ENCODE results near the gene PAN3. TPM values are rescaled to one million over a fixed set of nuclear protein-coding genes. Genes with fewer than 3 reads are reported as not detected.
A peak's percentile ranks its signal among the peaks of the same experiment; 100 is the strongest.

PAN3 gene
- total and polyA plus RNA-seq, 8 donors, result 12.4 to 26.4 (median 16.3) TPM

DNA sequence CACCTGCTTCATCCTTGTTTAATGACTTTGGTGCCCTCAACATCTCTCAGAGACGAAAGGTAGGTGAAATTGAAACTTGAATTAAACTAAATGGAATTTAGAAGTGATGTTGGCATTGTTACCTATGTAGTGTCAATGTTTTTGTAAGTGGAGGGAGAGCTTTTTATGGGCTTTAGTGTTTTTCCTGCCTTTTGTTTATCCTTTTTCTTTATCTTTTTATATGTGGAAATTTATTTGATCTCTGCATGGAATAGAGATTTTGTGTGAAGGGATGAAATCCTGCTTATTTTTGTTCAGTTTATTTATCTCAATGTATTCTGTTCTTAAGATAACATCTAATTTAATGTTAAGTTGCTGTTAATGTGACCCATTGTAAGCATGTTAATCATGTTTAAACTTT, 39.5 kb downstream of the PAN3 start:
- intact Hi-C loops (cut with DNase I), result no loop called here
- TF ChIP-seq, protein P1, sequence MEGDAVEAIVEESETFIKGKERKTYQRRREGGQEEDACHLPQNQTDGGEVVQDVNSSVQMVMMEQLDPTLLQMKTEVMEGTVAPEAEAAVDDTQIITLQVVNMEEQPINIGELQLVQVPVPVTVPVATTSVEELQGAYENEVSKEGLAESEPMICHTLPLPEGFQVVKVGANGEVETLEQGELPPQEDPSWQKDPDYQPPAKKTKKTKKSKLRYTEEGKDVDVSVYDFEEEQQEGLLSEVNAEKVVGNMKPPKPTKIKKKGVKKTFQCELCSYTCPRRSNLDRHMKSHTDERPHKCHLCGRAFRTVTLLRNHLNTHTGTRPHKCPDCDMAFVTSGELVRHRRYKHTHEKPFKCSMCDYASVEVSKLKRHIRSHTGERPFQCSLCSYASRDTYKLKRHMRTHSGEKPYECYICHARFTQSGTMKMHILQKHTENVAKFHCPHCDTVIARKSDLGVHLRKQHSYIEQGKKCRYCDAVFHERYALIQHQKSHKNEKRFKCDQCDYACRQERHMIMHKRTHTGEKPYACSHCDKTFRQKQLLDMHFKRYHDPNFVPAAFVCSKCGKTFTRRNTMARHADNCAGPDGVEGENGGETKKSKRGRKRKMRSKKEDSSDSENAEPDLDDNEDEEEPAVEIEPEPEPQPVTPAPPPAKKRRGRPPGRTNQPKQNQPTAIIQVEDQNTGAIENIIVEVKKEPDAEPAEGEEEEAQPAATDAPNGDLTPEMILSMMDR (IDR thresholded peaks at IDR 0.05), result no peak
- ATAC-seq (no peak), FAIRE-seq (no peak), DNase-seq (no peak)
- 89 to 91% methylated on average over 1 of the region's 1 CpG for WGBS, 2 donors
- H3K27ac ChIP-seq, result no peak overlapping the region
- no peaks in the 10 kb centered on the region for H3K27me3 ChIP-seq
- H3K36me3 ChIP-seq, result peaks cover 0 to 11% (median 0%) of the 10 kb centered on the region in 3 donors
- H3K4me3 ChIP-seq, result no peak overlapping the region
- peaks cover 0 to 8% (median 4%) of the 10 kb centered on the region in 3 donors for H3K4me1 ChIP-seq
- H3K9me3 ChIP-seq, result no peaks in the 10 kb centered on the region

DNA sequence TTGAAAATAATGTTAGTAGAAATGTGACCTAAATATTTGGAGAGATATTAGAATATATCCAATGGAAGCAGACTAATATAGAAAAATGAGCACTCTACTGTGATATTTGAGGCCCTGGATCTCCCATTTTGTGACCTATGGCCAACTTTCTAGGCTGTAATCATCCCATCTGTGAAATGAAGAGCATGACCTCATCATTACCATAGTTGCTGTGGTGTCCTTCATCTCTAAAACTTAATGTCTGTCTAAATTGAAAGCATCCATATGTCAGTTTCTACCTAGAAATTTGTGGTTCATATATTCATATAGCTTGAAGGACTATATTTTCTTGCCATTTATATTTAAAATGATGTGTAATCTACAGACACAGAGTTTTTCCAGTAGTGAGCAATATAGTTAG, 41.6 kb downstream of the PAN3 start:
- ATAC-seq, result no peak
- intact Hi-C loops (cut with DNase I), result no loop called here
- Histone ChIP-seq H3K36me3 (peaks cover 0 to 11% (median 0%) of the 10 kb centered on the region in 3 donors), H3K27me3 (no peaks in the 10 kb centered on the region), H3K4me1 (peaks cover 0 to 4% (median 3%) of the 10 kb centered on the region in 3 donors), H3K9me3 (no peaks in the 10 kb centered on the region), H3K27ac (no peak overlapping the region), H3K4me3 (no peak overlapping the region)
- no peak for DNase-seq
- FAIRE-seq, result no peak
- TF ChIP-seq, protein P1 (IDR thresholded peaks at IDR 0.05), result no peak

DNA sequence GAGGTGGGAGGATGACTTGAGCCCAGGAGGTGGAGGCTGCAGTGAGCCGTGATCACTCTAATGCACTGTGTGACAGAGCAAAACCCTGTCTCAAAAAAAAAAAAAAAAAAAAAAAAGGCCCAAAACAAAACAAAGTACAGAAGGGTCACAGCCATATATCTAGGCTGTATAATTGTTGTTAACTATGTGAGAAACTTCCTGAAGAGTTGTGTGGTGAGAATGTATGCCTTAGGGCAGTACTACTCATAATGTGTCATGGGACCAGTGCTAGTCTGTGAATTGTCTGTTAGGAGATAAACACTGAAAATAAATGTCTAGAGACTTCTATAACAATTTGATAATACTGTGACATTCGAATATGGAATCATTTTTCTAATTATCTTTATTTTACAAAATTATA, 43.1 kb downstream of the PAN3 start:
- intact Hi-C loops (cut with DNase I), result no loop called here
- Histone ChIP-seq H3K4me3 (no peak overlapping the region), H3K36me3 (peaks cover 0 to 7% (median 0%) of the 10 kb centered on the region in 3 donors), H3K9me3 (no peaks in the 10 kb centered on the region), H3K27me3 (no peaks in the 10 kb centered on the region), H3K4me1 (peaks cover 3 to 7% (median 4%) of the 10 kb centered on the region in 3 donors), H3K27ac (no peak overlapping the region)
- 92 to 93% methylated on average over 2 of the region's 2 CpGs for WGBS, 2 donors
- ATAC-seq (no peak), FAIRE-seq (no peak), DNase-seq (no peak)
- TF ChIP-seq, protein P1 (IDR thresholded peaks at IDR 0.05), result no peak

DNA sequence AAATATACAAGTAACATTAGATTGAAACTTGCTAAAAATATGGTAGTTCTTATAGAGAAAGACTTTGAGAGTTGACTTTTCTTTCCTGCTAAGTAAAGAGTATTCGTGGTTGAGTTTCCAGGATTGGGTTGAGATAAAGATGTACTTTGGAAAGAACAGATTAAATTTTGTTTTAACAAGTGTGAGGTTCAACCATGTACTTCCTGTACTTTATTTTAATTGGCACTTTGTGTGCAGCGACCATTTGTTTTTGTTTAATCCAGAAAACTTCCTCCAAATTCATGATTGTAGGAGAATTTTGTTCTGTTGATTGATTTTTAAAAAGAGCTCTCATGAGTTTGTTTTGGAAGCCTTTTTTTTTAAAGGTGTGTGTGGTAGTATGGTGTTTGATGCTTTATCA, 46.9 kb downstream of the PAN3 start:
- peak in 1 of 4 donors; percentile 56 for ATAC-seq
- Histone ChIP-seq H3K9me3 (no peaks in the 10 kb centered on the region), H3K36me3 (no peaks in the 10 kb centered on the region), H3K27ac (no peak overlapping the region), H3K27me3 (no peaks in the 10 kb centered on the region), H3K4me1 (peaks cover 4 to 15% (median 13%) of the 10 kb centered on the region in 3 donors), H3K4me3 (no peak overlapping the region)
- intact Hi-C loops (cut with DNase I), result no loop called here
- WGBS, 2 donors, result 27 to 29% methylated on average over 2 of the region's 2 CpGs
- peak; percentile 45 for FAIRE-seq
- no peak for DNase-seq
- TF ChIP-seq, protein P1 (IDR thresholded peaks at IDR 0.05), result no peak

DNA sequence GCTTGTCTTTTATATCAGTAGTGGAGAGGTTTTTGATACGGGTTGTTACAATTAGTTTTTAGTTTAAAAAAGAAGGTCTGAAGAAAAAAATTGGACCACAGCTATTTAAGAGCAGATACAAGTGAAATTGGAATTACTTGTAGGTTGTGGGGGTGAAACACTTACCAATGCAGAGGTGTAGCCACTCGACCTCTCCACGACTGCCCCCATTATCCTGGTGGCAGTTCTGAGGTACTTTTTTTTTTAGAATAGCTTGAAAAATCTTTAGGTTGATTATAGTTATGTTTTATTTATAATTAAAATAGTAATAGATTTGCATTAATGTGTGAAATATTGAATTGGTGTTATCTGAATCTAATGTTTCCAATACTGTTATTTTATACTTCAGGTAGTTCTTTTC, 60.7 kb downstream of the PAN3 start:
- ATAC-seq (peak in 1 of 4 donors; percentile 48), FAIRE-seq (no peak), DNase-seq (no peak)
- Histone ChIP-seq H3K4me3 (no peak overlapping the region), H3K4me1 (peaks cover 0 to 12% (median 5%) of the 10 kb centered on the region in 3 donors), H3K36me3 (peaks cover 0 to 3% (median 0%) of the 10 kb centered on the region in 3 donors), H3K9me3 (no peaks in the 10 kb centered on the region), H3K27ac (no peak overlapping the region), H3K27me3 (no peaks in the 10 kb centered on the region)
- 51 to 54% methylated on average over 3 of the region's 3 CpGs for WGBS, 2 donors
- TF ChIP-seq, protein P1 (IDR thresholded peaks at IDR 0.05), result peak in 1 of 4 donors; percentile 15
- intact Hi-C loops (cut with DNase I), result no loop called here
